HepG2 (cell line): ENCODE results near the gene LTBR. TPM values are rescaled to one million over a fixed set of nuclear protein-coding genes. Genes with fewer than 3 reads are reported as not detected.

ENCODE experiments used
- ARID4A ChIP-seq: sonication (generic); formaldehyde crosslinking; IDR thresholded peaks from 2 replicates; pipeline ENCODE4 v1.5.0; 2020; ENCODE audit warnings: mild to moderate bottlenecking, missing genetic modification reagents, borderline replicate concordance
- FOXP4 ChIP-seq: sonication (generic); formaldehyde crosslinking; IDR thresholded peaks from 2 replicates; pipeline ENCODE4 v1.4.0; 2020; ENCODE audit warnings: missing genetic modification reagents
- HHEX ChIP-seq: IDR thresholded peaks from 2 replicates; pipeline ENCODE4 v1.6.1; 2016; ENCODE audit warnings: control low read depth
- HMGXB3 ChIP-seq: sonication (generic); formaldehyde crosslinking; IDR thresholded peaks from 2 replicates; pipeline ENCODE4 v1.4.0; 2020; ENCODE audit warnings: missing genetic modification reagents, borderline replicate concordance
- KLF12 ChIP-seq: sonication (generic); formaldehyde crosslinking; IDR thresholded peaks from 2 replicates; pipeline ENCODE4 v1.4.0; 2020; ENCODE audit warnings: missing genetic modification reagents, borderline replicate concordance
- NRL ChIP-seq: sonication (generic); formaldehyde crosslinking; IDR thresholded peaks from 2 replicates; pipeline ENCODE4 v1.5.0; 2020; ENCODE audit warnings: missing genetic modification reagents, mild to moderate bottlenecking, moderate library complexity, borderline replicate concordance
- PHF8 ChIP-seq: sonication (generic); formaldehyde crosslinking; IDR thresholded peaks from 2 replicates; pipeline ENCODE4 v1.5.0; 2020; ENCODE audit warnings: missing genetic modification reagents
- PPARG ChIP-seq: conservative IDR thresholded peaks from 2 replicates; pipeline ENCODE4 v1.6.1; 2016; ENCODE audit warnings: missing biosample characterization, missing genetic modification reagents
- RBM22 ChIP-seq: fragments of 200-400 bp; formaldehyde crosslinking; optimal IDR thresholded peaks from 2 replicates; pipeline ENCODE3; 2017; ENCODE audit warnings: mild to moderate bottlenecking, low read length, moderate library complexity
- RNF219 ChIP-seq: sonication (generic); formaldehyde crosslinking; IDR thresholded peaks from 2 replicates; pipeline ENCODE4 v1.5.0; 2020; ENCODE audit warnings: mild to moderate bottlenecking, missing genetic modification reagents
- TAF1 ChIP-seq: sonication (generic); formaldehyde crosslinking; IDR thresholded peaks from 2 replicates; pipeline ENCODE4 v1.4.0; 2020; ENCODE audit warnings: missing genetic modification reagents
- ZKSCAN8 ChIP-seq: IDR thresholded peaks from 2 replicates; pipeline ENCODE4 v1.6.1; 2016; ENCODE audit warnings: borderline replicate concordance, missing genetic modification reagents, missing compliant biosample characterization
- ZNF563 ChIP-seq: sonication (generic); formaldehyde crosslinking; IDR thresholded peaks from 2 replicates; pipeline ENCODE4 v1.8.0; 2022; ENCODE audit warnings: mild to moderate bottlenecking, moderate library complexity, missing genetic modification reagents
- ZNF780A ChIP-seq: sonication (generic); formaldehyde crosslinking; IDR thresholded peaks from 2 replicates; pipeline ENCODE4 v1.8.0; 2022; ENCODE audit warnings: mild to moderate bottlenecking, missing genetic modification reagents, moderate library complexity
- ZSCAN25 ChIP-seq: sonication (generic); formaldehyde crosslinking; IDR thresholded peaks from 2 replicates; pipeline ENCODE4 v1.8.0; 2022; ENCODE audit warnings: mild to moderate bottlenecking, missing genetic modification reagents
- polyA plus RNA-seq, 8 experiments: library from polyadenylated mRNA; depleted of rRNA in 3 of 8; stranded (reverse) in 7 of 8; unstranded in 1 of 8; fragments of >200 nt; fragmentation: Illumina TruSeq in 4 of 8; extraction: Trizol in 4 of 8; gene quantifications; 2 replicates each; pipeline versions ENCODE4 v1.2.1 to v1.2.3, GENCODE V29; 2011 to 2016; ENCODE audit warnings: low read depth in 4 of 8, missing spikeins in 1 of 8, mixed read lengths in 1 of 8; ENCODE audit not compliant: insufficient read depth in 1 of 8
- total RNA-seq, 5 experiments: library from RNA; depleted of rRNA; stranded (reverse); fragments of >200 nt; fragmentation: Illumina TruSeq; extraction: Trizol; gene quantifications; 2 replicates each; pipeline ENCODE4 v1.2.3, GENCODE V29; 2016; ENCODE audit warnings: low read depth in 1 of 5

The LTBR gene
- total and polyA plus RNA-seq, 2 of the 13 experiments (the other 11 are each of a cell fraction or from before 2014, with no cell fraction given), result 31.4 to 34.8 TPM

GRCh38 chr12:6370994-6371754 is 12.8 kb upstream of the LTBR start (continued):
- peak; percentile 64; the same call in 1 of the 2 replicates for TF ChIP-seq ARID4A (CRISPR knock-in tag)
- no peak for TF ChIP-seq PHF8 (CRISPR knock-in tag)
- TF ChIP-seq ZNF780A (CRISPR knock-in tag), result no peak
- TF ChIP-seq HHEX (CRISPR knock-in tag), result no peak
- TF ChIP-seq PPARG (CRISPR knock-in tag), result peak; percentile 84
- peak; percentile 76 for TF ChIP-seq FOXP4
- TF ChIP-seq RBM22, result peak; percentile 67
- no peak; the same call in 1 of the 2 replicates for TF ChIP-seq ZNF563 (CRISPR knock-in tag)
- TF ChIP-seq NRL (CRISPR knock-in tag), result no peak
- TF ChIP-seq HMGXB3 (CRISPR knock-in tag), result no peak
- TF ChIP-seq ZKSCAN8, result peak; percentile 38; the same call in 1 of the 2 replicates
- TF ChIP-seq TAF1 (CRISPR knock-in tag), result peak; percentile 74; the same call in 1 of the 2 replicates
- no peak for TF ChIP-seq KLF12
- TF ChIP-seq ZSCAN25 (CRISPR knock-in tag), result peak; percentile 64
- TF ChIP-seq RNF219 (CRISPR knock-in tag), result no peak
